ENCODE results near the gene PTPRN2.

The PTPRN2 gene

DNA sequence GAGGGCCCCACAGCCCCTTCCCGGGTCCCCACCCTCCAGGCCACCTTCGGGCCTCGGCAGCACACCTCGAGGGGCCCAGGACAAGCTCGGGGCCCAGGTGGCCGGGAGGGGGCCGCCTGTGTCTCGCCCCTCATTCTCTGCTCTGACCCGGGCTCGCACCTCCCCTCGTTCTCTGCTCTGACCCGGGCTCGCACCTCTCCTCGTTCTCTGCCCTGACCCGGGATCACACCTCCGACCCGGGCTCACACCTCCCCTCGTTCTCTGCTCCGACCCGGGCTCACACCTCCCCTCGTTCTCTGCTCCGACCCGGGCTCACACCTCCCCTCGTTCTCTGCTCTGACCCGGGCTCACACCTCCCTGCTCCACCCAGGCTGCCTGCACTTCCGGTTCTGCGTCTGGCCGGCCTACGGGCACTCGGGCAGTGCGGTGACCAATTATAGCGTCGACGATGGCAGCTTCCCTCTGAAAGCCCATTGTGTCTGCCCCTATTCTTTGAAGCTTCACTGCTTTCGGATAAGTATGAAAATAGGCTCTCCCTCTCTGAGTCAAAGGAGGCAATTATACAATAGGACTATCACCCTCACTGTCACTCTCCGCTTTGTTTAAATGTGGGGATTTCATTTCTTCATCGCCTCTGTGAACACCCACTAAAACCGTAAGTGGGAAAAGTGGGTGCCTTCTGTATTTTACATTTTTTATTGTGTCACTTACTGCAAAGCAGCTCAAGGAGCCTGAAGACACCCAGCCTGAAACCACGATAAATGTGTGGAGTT is 793.5 kb downstream of the PTPRN2 start:
- in situ Hi-C loops (cut with HindIII; ENCODE audit: low sequenced_read_pairs), result no loop called here
- DNase-seq (ENCODE audit: low read depth), result no peak
- no peak for TF ChIP-seq CTCF (IDR thresholded peaks at IDR 0.05; ENCODE audit: low read depth, low read length, missing control alignments)
- no peak overlapping the region for H3K4me3 ChIP-seq (ENCODE audit: low read depth, low read length)

- no peak for DNase-seq (ENCODE audit: low read depth)
- TF ChIP-seq CTCF (IDR thresholded peaks at IDR 0.05; ENCODE audit: low read depth, low read length, missing control alignments), result no peak
- H3K4me3 ChIP-seq (ENCODE audit: low read depth, low read length), result no peak overlapping the region
- in situ Hi-C loops (cut with HindIII; ENCODE audit: low sequenced_read_pairs), result no loop called here
Measured at GRCh38 chr7:157793087-157793353, 794.6 kb downstream of the PTPRN2 start.

DNA sequence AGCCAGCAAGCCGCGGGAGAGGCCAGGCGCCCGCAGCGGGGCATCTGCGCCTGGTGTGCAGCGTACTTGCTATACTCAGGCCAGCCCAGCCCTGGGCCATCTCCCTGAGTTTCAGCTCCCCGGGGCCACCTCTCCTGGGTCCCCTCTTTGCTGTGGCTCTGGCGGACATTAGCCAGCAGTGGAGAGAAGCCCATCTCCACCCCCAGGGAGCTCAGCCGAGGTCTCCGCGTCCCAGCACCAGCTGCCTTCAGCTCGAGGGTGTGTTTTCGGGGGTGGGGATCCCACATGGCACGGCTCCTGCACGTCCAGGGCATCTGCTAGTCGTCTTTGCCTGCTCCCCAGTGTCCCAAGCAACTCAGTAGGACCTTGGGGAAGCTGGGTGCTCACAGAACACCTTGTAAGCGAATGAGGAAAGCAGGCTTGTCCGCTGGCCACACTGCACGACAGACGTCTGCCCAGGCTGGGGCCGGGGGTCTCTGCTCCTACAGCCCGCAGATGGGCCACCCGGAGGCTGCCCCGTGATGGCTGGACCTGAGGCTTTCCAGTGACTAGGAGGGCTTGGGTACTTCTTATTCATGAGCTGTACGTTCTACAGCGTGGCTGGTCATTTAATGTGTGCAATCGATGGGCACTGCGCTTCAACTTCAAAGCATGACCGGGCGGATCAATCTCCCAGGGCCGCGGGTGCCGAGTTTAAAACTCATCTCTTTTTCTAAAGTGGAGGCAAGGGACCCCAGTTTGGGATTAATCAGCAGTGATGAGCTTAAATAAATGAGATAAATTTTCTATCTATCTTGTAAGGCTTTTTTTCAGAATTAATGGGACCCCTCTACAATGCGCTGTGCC is 795.2 kb downstream of the PTPRN2 start:
- no peak for TF ChIP-seq CTCF (IDR thresholded peaks at IDR 0.05; ENCODE audit: low read depth, low read length, missing control alignments)
- no peak for DNase-seq (ENCODE audit: low read depth)
- in situ Hi-C loops (cut with HindIII; ENCODE audit: low sequenced_read_pairs), result no loop called here
- H3K4me3 ChIP-seq (ENCODE audit: low read depth, low read length), result no peak overlapping the region

- in situ Hi-C loops (cut with HindIII; ENCODE audit: low sequenced_read_pairs), result no loop called here
- DNase-seq (ENCODE audit: low read depth), result no peak
- no peak for TF ChIP-seq CTCF (IDR thresholded peaks at IDR 0.05; ENCODE audit: low read depth, low read length, missing control alignments)
- no peak overlapping the region for H3K4me3 ChIP-seq (ENCODE audit: low read depth, low read length)
Measured at GRCh38 chr7:157791666-157792065, 796.0 kb downstream of the PTPRN2 start.

GRCh38 chr7:157791261-157791660 is 796.4 kb downstream of the PTPRN2 start:
- H3K4me3 ChIP-seq (ENCODE audit: low read depth, low read length), result no peak overlapping the region
- in situ Hi-C loops (cut with HindIII; ENCODE audit: low sequenced_read_pairs), result no loop called here
- DNase-seq (ENCODE audit: low read depth), result no peak
- TF ChIP-seq CTCF (IDR thresholded peaks at IDR 0.05; ENCODE audit: low read depth, low read length, missing control alignments), result no peak

- in situ Hi-C loops (cut with HindIII; ENCODE audit: low sequenced_read_pairs), result no loop called here
- no peak overlapping the region for H3K4me3 ChIP-seq (ENCODE audit: low read depth, low read length)
- TF ChIP-seq CTCF (IDR thresholded peaks at IDR 0.05; ENCODE audit: low read depth, low read length, missing control alignments), result no peak
Measured at GRCh38 chr7:157789942-157790341, 797.7 kb downstream of the PTPRN2 start.

More at GRCh38 chr7:157789942-157790341, 797.7 kb downstream of the PTPRN2 start:
- no peak for DNase-seq (ENCODE audit: low read depth)

Data from astrocyte of the cerebellum (primary cell).